IPS-NIHi7 (cell line): Measurements from ENCODE around the gene SMIM36.
"Not testable (repeated sequence)": the region's sequence is repeated elsewhere in the genome, so short reads cannot be mapped to it uniquely, and the experiment has no call there.

Source experiments
- DNase-seq: peaks from one replicate; pipeline ENCODE4 v3.0.0; 2012; ENCODE audit warnings: mixed read lengths; ENCODE audit errors: extremely low spot score

Gene SMIM36

GRCh38 chr17:55501626-55502025, 9.6 kb downstream of the SMIM36 start:
- not testable (repeated sequence) for DNase-seq

- DNase-seq: no peak
Observed at GRCh38 chr17:55500103-55500502, 11.1 kb downstream of the SMIM36 start.

GRCh38 chr17:55496094-55496881, 15.0 kb downstream of the SMIM36 start:
- DNase-seq: no peak

- no peak for DNase-seq
Observed at GRCh38 chr17:55495239-55495638, 16.0 kb downstream of the SMIM36 start.

- DNase-seq: peak; percentile 23
Observed at GRCh38 chr17:55492781-55493341, 18.4 kb downstream of the SMIM36 start.

- DNase-seq: no peak
Observed at GRCh38 chr17:55490376-55490775, 20.9 kb downstream of the SMIM36 start.

- DNase-seq: no peak
Observed at GRCh38 chr17:55487695-55488432, 23.4 kb downstream of the SMIM36 start.

- no peak for DNase-seq
Observed at GRCh38 chr17:55484575-55484974, 26.7 kb downstream of the SMIM36 start.

GRCh38 chr17:55482591-55483389, 28.5 kb downstream of the SMIM36 start:
- DNase-seq: no peak

GRCh38 chr17:55480631-55481315, 30.5 kb downstream of the SMIM36 start:
- DNase-seq: no peak

GRCh38 chr17:55479903-55480302, 31.3 kb downstream of the SMIM36 start:
- DNase-seq: no peak

- DNase-seq: no peak
Observed at GRCh38 chr17:55478971-55479370, 32.3 kb downstream of the SMIM36 start.

GRCh38 chr17:55466671-55467070, 44.6 kb downstream of the SMIM36 start:
- DNase-seq: peak; percentile 37

GRCh38 chr17:55465771-55466170, 45.5 kb downstream of the SMIM36 start:
- DNase-seq: not testable (repeated sequence)

- DNase-seq: no peak
Observed at GRCh38 chr17:55463600-55463999, 47.7 kb downstream of the SMIM36 start.

GRCh38 chr17:55462711-55463110, 48.5 kb downstream of the SMIM36 start:
- no peak for DNase-seq

GRCh38 chr17:55462234-55462633, 49.0 kb downstream of the SMIM36 start:
- no peak for DNase-seq

GRCh38 chr17:55458978-55459377, 52.3 kb downstream of the SMIM36 start:
- DNase-seq: no peak

GRCh38 chr17:55458287-55458900, 52.9 kb downstream of the SMIM36 start:
- no peak for DNase-seq

- no peak for DNase-seq
Observed at GRCh38 chr17:55456307-55457240, 54.7 kb downstream of the SMIM36 start.
